ENCODE data around the gene NIPSNAP3A.

Gene NIPSNAP3A

GRCh38 chr9:104800068-104800785 is 52.7 kb downstream of the NIPSNAP3A start:
- TF ChIP-seq, protein P1, sequence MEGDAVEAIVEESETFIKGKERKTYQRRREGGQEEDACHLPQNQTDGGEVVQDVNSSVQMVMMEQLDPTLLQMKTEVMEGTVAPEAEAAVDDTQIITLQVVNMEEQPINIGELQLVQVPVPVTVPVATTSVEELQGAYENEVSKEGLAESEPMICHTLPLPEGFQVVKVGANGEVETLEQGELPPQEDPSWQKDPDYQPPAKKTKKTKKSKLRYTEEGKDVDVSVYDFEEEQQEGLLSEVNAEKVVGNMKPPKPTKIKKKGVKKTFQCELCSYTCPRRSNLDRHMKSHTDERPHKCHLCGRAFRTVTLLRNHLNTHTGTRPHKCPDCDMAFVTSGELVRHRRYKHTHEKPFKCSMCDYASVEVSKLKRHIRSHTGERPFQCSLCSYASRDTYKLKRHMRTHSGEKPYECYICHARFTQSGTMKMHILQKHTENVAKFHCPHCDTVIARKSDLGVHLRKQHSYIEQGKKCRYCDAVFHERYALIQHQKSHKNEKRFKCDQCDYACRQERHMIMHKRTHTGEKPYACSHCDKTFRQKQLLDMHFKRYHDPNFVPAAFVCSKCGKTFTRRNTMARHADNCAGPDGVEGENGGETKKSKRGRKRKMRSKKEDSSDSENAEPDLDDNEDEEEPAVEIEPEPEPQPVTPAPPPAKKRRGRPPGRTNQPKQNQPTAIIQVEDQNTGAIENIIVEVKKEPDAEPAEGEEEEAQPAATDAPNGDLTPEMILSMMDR (IDR thresholded peaks at IDR 0.05; ENCODE audit: insufficient read depth, low read depth, low read length, missing control alignments): no peak
- DNase-seq (ENCODE audit: low read depth): no peak
- H3K4me3 ChIP-seq (ENCODE audit: low read length): no peak overlapping the region

GRCh38 chr9:104802110-104802509 is 54.6 kb downstream of the NIPSNAP3A start:
- TF ChIP-seq, protein P1 (IDR thresholded peaks at IDR 0.05; ENCODE audit: insufficient read depth, low read depth, low read length, missing control alignments): no peak
- no peak for DNase-seq (ENCODE audit: low read depth)

DNA sequence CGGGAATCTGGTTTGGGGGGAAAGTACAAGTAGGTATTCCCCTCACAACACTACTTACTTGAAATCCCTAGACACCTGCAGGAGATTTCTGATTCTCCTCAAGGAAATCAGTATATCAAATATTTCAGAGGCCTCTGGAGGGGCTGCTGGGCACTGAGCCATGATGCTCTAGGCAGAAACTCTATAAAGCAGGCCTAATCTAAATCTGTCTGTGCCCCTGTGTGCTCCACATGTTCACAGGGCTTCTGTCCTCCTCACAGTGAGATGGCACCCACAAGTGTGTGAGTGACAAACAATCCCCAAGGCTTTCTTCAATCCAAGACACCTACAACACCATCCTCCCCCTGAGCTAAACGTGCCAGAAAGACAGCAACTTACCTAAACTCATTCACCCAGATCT is 55.4 kb downstream of the NIPSNAP3A start:
- TF ChIP-seq, protein P1 (IDR thresholded peaks at IDR 0.05; ENCODE audit: insufficient read depth, low read depth, low read length, missing control alignments): no peak
- no peak overlapping the region for H3K4me3 ChIP-seq (ENCODE audit: low read length)
- DNase-seq (ENCODE audit: low read depth): no peak

More at GRCh38 chr9:104802110-104802509, 54.6 kb downstream of the NIPSNAP3A start:
- H3K4me3 ChIP-seq (ENCODE audit: low read length): no peak overlapping the region

- no peak overlapping the region for H3K4me3 ChIP-seq (ENCODE audit: low read length)
- TF ChIP-seq, protein P1 (IDR thresholded peaks at IDR 0.05; ENCODE audit: insufficient read depth, low read depth, low read length, missing control alignments): no peak
- DNase-seq (ENCODE audit: low read depth): peak; percentile 67
Observed at GRCh38 chr9:104805441-104805840, 58.0 kb downstream of the NIPSNAP3A start.

DNA sequence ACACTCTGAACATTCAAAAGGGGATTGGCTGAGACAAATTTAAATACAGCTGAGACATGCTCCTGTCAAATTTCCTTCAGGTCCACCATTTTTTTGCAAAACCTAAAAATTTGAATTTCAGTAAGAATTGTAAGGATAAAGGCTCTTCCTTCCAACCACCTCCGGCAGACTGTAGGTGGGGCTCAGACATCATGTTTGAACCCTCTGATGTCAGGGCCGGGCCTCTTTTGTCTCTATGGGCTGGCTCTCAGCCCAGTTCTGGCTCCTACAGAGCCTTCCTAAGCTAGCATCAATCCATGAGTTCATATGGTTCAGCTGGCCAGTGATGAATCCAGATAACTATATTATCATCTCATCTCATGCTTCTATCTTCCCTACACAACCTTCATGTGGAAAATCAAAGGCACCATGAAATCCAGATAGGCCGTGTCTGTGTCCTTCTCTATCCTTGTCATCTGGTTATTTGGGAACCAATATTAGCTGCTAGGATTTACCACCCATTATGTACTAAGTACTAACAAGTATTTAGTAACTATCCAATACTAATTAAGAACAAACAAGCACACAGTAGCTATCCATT is 60.6 kb downstream of the NIPSNAP3A start:
- TF ChIP-seq, protein P1 (IDR thresholded peaks at IDR 0.05; ENCODE audit: insufficient read depth, low read depth, low read length, missing control alignments): peak; percentile 38
- peak; percentile 33 for DNase-seq (ENCODE audit: low read depth)

More for the DNA sequence above, 60.6 kb downstream of the NIPSNAP3A start:
- no peak overlapping the region for H3K4me3 ChIP-seq (ENCODE audit: low read length)

All from epithelial cell of esophagus (primary cell).